NCI-H128 (cell line): ENCODE results near the gene CFAP65.
A peak's percentile ranks its signal among the peaks of the same experiment; 100 is the strongest.

Experiments used
- DNase-seq: peaks from one replicate; lab custom pipeline; 2025; ENCODE audit not compliant: unreplicated experiment; lab: John Stamatoyannopoulos, UW

The CFAP65 gene

DNA sequence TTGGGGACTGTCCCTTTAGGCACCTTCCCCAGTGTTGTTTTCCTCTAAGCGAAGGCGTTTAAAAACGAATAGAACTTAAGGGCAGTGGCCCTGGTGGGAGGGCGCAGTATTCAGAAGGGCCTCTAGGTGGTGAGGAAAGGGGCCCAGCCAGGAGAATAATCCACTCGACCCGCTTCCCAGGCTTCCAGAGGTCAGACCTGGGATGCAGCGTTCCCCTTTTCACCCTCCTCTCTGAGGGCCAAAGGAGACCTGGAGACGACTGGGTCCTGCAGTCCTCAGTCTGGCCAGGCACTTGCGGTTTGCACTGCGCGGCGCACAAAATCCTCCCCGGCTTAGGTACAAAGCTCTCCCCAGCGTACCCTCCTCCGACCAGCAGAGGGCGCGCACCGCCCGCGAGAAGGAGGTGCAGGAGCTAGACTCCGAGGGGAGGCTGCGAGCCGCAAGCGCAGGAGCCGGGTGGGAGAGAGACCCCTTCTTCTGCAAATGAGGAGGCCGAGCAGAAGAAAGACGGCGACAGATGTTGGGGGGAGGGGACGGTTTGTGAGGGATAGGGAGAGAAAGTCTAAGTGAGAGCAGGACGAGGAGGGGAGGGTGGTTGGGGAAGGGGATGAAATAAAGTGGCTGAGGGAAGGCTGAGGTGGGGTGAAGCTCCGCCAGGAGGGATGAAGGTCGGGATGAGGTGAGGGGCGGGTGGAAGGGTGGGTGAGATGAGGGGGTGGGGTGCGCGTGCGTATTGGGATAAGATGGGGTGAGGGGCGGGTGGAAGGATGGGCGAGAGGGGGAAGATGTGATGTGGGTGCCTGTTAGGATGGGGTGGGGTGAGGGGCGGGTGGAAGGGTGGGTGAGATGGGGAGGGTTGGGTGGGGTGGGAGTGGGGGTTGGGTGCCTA is 61.2 kb downstream of the CFAP65 start:
- peak; percentile 74 for DNase-seq

DNA sequence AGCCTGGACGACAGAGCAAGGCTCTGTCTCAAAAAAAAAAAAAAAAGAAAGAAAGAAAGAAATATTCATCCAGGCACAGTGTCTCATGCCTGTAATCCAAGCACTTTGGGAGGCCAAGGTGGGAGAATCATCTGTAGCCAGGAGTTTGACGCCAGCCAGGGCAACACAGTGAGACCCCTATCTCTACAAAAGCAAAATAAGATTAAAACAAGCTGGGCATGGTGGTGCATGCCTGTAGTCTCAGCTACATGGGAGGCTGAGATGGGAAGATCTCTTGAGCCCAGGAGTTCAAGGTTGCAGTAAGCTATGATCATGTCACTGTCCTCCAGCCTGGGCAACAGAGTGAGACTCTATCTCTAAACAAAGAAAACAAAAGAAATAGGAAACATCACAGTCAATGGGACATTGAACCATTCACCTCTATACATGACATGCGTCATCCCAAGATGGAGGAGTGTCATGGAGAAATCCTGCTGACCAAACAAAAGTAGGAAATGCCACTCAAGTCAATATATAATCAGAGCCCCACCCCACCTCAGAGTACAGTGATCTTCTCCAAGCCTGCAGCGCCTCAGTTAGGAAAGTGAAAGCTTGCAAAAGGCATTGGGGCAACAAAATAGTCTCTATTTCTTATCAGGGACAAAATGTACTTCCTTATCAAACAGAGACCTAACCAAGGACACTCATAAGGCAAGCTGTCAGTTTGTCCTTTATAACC is 66.1 kb downstream of the CFAP65 start:
- DNase-seq, result no peak

GRCh38 chr2:218970894-218971293 is 70.4 kb downstream of the CFAP65 start:
- no peak for DNase-seq

- no peak for DNase-seq
Observed at GRCh38 chr2:218964041-218964771, 77.1 kb downstream of the CFAP65 start.

GRCh38 chr2:218963601-218964000 is 77.7 kb downstream of the CFAP65 start:
- no peak for DNase-seq

DNA sequence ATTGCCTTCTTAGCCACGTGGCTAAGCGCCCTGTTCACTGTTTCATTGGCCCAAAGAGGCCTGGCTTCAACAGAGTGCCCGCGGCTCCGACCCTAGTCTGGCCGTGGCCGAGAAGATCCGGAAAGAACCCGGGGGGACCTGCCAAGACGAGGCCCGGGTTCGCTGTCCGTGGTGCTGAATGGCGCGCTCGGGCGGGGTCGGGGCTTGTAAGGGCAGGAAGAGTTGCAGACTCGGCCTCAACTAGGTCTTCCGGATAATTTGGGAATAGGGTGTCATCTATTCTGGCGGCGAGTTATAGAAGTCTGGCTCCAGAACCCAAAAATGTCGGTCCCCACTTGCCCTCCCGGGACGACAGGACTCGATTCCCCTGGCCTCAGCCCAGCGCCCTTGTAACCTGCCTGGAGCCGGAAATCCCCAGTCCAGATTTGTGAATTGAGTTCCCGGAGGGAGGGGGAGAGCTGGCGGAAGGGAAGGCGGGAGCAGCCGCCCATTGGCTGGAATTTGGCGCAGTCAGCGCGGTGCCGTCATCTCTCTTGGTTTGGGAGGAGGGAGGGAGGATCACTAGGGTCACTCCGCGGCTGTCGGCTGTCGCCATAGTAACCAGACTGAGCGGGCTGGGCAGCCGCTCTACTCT is 78.3 kb downstream of the CFAP65 start:
- peak; percentile 63 for DNase-seq

- no peak for DNase-seq
Observed at GRCh38 chr2:218961651-218962570, 79.4 kb downstream of the CFAP65 start.

DNA sequence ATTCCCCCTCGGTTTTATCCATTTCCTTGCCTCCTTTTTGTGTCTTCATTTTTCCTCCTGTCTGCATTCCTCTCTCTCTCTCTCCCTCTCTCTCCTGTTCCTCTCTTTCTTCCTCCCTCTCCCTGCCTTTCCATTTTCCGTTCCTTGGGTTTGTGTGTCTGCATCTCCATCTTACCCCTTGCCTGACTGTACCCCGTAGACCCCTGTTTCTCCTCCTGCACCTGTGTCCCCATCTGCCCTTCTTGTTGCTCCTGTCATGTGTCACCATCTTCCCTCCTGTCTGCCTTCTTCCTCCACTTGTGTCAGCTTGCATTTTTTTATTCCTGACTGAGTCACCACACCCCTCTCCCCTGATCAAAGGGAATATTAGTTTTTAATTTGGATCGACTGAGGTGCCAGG is 80.1 kb downstream of the CFAP65 start:
- no peak for DNase-seq

DNA sequence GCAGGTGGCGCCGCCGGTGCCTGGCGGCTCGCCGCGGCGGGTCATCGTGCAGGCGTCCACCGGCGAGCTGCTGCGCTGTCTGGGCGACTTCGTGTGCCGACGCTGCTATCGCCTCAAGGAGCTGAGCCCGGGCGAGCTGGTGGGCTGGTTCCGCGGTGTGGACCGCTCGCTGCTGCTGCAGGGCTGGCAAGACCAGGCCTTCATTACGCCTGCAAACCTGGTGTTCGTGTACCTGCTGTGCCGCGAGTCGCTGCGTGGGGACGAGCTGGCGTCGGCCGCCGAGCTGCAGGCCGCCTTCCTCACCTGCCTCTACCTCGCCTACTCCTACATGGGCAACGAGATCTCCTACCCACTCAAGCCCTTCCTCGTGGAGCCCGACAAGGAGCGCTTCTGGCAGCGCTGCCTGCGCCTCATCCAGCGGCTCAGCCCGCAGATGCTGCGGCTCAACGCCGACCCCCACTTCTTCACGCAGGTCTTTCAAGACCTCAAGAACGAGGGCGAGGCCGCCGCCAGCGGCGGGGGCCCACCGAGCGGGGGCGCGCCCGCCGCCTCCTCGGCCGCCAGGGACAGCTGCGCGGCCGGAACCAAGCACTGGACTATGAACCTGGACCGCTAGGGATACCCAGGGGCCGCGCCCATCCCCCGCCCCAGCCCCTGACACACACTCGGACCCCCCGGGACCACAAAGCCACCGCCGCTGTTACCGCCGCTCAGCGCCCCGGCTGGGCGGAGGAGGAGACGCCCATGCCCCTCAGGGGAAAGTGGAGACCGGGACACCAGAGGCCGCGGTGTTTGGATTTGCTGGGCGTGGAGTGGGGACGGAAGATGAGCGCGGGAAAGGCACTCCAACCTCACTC is 80.8 kb downstream of the CFAP65 start:
- DNase-seq, result no peak

- DNase-seq, result no peak
Observed at GRCh38 chr2:218959761-218960308, 81.5 kb downstream of the CFAP65 start.

DNA sequence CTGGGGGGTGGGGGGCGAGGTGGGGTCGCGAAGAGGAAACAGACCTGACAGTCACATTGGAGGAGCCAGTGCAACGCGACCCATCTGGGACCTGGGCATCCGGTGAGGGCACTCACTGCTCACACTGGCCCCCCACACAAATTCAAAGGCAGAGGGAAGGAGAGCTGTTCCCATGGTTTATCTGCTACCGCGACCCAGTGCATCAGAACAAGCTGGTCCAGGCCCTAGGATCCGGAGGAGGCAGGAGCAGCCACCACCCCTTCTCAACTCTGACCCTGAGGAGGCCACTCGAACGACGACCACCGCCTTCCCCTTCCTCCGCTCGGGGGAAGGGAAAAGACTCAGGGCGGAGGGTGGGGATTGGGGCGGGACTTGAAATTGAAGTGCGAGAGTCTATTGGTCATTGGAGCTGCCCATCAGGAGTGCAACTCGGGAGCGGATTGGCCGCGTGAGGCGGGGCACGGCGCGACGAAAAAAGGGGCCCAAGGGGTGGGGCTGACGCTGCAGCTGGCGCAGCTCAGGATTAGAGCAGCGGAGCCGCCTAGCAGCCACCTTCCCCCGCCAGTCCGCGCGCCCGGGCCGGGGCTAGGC is 82.1 kb downstream of the CFAP65 start, which contains the start of gene CDK5R2:
CDK5R2 (plus strand) TSS at position 526 of the 591 bp plus-strand sequence. CDS start 155 bp downstream, outside the sequence.
- peak; percentile 86 for DNase-seq

DNA sequence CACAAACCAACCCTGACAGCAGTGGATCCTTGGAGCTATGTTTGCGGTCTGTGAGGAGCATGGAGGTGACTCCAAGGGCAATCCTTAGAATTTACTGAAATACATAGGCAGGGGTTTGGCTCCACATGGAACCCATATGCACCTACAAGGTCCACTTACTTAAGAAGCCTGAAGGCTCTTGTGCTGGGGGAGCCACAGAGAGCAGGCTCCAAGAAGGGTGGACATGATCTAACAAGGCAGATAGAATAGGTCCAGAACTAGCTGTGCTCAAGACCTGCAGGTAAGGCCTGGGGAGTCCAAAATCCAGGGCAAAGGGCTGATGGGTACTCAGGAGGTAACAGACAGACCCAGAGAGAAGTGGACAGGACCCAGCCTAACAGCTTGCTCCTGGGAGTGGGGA is 83.0 kb downstream of the CFAP65 start:
- DNase-seq, result no peak

DNA sequence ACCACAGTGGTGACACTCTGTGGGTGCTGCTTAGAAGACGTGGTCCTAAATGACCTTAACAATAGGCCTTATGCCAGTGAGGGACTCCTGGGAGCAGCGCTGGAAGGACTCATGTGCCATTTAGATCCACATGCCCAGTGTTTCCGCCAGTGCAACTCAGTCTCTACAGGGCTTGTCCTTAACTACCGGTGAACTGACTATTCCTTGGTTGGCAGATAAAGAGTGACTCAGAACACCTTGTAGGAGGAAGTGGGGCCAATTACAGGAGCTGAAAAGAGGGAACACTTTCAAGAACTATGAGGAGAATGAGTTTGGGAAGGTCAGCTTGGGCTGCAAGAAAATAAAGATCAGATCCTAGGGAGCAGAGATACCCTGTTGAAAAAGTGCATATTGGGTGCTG is 83.6 kb downstream of the CFAP65 start:
- no peak for DNase-seq

DNA sequence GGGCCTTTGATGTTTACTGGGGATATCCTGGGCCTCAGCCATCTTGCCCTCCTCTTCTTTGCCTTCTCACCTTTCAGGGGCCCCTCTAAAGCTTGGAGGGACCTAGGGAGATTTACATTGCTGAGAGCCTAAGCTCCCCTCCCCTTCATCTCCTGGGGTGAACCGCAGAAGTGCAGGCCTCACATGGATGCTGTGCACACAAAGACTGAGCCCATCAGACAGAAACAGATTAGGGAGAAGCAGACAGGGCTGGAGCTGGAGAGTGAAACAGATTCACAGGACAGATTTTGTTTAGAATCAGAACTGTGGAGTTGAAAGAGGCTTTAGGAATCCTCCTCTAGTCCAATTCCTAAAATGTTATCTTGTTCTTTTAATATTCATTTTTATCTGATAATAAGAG is 85.3 kb downstream of the CFAP65 start:
- no peak for DNase-seq

DNA sequence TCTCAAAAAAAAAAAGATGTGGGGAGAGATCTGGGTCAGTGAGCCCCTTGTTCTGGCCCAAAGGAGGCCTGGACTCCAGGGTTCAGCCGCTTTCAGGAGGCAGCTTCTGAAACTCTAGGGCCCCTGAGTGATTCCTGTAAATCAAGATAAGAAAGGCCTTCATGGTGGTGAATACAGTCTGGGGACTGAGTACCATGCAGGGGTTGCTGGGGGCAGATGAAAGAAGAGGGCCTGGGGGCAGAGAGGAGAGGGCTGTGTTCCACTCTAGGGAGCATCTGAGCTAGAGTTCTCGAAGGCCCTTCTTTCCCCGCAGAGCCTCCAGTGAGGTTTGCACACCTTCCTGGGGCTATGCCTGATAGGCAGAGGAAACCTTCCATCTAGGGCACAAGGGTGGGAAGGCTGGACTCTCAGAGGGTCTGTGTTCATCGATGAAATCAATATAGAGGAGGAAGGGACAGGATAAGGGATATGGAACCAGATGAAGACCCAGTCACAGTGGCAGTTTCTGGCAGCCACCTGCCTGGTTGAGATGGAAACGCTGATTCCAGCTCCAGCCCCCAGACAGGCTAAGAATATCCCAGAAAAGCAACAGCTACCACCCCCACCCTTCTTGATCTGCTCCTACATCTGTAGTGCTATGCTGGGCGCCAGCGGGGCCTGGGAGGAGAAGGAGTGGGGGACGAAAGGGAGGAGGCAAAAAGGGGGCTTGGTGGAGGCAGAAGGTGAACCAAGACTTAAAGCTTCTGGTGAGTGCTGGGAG is 86.6 kb downstream of the CFAP65 start:
- DNase-seq, result no peak

DNA sequence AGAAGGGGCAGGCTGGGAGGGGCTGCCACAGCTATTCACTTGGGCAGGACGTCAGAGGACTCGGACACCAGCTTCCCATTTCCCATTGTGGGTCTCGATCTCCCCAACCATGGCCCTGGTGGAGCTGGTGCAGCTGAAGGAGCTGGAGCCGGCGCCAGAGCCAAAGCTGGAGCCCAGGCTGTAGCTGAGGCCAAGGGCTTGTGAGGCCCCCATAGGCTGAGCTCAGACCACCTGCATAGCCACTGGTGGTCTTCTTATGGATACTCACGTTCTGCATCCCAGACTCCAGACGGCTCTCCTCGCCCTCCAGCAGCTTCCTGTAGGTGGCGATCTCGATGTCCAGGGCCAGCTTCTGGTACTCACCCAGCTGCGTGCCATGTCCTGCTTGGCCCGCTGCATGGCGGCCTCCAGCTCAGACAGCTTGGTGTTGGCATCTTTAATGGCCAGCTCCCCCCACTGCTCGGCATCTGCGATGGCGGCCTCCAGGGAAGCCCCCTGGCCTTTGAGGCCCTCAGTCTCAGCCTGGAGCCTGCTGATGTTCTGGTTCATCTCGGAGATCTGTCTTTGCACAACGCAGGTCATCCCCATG is 87.9 kb downstream of the CFAP65 start:
- no peak for DNase-seq
